GM18508 (cell line): ENCODE results near the gene FBLN1.
"Not testable (repeated sequence)": the region's sequence is repeated elsewhere in the genome, so short reads cannot be mapped to it uniquely, and the experiment has no call there.

ENCODE experiments used
- ATAC-seq: cut with Tn5 transposase; IDR thresholded peaks from one replicate; pipeline ENCODE4 v1.9.1; 2021; ENCODE audit warnings: moderate number of reproducible peaks; ENCODE audit not compliant: insufficient read depth, unreplicated experiment

FBLN1 gene

DNA sequence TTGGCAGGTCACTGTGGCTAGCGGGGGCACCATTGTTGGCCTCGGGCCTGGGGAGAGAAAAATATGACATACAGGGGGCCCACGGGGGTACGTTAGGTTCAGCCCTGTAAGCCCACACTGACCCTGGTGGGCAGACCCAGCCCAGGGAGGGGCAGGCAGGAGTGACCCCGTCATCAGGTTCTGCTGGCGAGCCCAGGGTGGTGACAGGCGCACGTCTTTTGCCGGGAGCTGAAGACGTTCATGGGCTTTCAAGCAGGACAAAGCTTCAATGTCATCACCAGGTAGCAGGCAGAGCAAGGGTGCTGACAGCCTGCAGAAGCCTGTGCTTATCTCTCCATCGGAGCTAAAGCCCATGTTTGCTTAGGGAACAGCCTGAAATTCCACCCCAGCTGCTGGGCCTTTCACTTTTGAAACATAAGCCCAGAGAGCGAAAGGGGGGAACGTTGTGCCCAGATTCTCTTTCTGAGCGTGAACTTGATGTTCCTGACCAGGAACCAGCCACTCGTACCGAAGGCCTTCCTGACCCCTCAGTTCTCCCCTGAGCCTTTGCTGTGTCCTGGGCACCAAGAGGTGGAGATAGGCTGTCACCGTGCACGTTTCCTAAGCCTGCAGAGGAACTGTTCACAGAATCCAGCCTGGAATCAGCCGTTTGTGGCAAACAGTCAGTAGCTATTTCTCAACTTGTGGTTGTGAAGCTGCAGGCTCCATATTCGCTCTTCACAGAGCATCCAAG lies 94.9 kb downstream of the FBLN1 start:
- no peak for ATAC-seq

DNA sequence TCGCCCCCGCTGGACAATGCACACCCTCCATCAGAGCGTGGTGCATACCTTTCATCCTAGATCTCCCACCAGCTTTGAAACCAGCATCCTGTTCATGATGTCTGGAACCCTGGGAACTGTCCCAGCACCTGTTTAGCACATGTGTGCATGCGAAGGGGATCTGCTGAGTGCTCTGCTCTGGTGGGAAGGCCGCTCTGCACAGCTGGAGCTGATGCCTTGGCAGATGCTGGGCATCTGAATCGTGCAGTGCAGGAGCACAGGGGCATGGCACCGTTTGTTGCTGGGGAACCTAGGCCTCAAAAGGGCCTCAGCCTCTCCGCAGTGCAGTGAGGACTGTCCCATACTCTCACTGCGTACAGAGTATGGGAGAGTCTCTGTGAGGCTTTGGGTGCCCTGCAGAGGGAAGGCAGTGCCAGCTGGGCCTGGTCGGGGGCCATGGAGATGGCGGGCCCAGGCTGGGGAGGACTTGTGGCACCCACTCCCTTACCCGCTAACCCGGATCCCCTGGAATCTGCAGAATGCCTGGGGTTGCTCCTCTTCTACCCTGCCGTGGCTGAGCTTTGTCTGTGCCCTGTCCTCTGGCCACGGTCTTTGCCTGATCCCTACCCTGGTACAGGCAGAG lies 96.0 kb downstream of the FBLN1 start:
- no peak for ATAC-seq

DNA sequence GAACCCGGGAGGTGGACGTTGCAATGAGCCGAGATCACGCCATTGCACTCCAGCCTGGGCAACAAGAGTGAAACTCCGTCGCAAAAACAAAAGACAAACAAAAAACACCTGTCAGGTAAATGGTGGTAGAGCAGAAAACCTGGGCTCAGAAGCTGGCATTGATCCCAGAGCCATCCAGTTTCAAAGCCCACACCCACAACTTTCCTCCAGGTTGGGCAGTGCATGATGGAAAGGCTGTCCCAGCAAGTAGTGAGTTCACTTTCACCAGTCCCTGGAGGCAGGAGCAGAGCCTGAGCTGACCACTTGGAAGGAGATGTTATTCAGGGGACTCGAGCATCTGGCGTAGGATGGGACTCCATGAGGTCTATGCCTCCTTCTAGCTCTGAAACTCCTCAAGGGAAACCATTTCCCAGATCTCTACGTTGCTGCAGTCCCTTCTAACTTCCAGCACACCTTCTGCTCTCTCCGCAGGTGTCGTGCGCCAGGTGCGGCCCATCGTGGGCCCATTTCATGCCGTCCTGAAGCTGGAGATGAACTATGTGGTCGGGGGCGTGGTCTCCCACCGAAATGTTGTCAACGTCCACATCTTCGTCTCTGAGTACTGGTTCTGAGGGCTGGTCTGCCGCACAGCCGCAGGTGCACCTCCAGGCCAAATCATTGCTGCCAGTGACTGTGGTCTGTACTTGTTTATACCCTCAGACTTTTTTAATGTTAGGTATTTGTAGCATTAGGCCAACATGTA lies 97.3 kb downstream of the FBLN1 start:
- ATAC-seq = no peak

DNA sequence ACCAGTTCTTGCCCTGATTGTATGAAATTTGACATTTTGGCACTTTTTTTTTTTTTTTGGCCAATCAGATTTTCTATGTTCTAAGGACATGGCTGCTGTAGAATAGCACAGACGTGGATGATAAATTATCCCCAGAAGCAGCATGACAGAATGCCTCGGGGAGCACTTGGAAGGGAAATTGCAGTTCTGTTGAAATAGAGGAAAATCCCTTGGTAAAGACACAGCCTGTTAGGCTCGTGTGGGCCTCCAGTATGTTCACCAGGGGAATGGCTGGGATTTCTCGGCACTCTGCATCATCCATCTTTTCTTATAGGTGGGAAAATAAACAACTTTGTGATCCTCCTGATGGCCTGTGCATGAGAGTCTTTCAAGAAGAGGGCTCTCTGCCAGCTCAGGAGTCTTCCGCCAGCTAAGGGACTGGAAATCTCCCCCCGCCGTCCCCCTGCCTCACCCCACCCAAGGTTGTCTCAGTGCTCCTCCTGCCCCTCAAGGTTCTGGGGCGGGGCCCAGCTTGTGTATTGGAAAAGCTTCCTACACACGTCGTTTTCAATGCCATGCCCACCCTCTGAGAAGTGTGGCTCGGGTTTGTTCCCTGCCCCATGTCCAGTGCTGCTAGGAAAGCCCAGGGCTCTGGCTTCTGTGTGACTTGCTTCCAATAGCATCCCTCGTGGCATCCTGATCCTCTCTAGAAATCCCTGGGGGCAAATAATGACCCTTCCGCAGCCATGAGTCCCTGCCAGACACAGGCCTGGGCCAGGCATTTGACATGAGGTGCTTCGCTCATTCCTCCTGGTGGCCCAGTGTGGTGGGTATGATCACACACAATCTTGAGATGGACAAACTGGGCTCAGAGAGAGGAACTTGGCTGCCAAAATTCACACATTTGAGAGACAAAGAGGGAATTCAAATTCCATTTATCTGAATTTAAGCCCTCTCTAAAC lies 98.4 kb downstream of the FBLN1 start:
- no peak for ATAC-seq

DNA sequence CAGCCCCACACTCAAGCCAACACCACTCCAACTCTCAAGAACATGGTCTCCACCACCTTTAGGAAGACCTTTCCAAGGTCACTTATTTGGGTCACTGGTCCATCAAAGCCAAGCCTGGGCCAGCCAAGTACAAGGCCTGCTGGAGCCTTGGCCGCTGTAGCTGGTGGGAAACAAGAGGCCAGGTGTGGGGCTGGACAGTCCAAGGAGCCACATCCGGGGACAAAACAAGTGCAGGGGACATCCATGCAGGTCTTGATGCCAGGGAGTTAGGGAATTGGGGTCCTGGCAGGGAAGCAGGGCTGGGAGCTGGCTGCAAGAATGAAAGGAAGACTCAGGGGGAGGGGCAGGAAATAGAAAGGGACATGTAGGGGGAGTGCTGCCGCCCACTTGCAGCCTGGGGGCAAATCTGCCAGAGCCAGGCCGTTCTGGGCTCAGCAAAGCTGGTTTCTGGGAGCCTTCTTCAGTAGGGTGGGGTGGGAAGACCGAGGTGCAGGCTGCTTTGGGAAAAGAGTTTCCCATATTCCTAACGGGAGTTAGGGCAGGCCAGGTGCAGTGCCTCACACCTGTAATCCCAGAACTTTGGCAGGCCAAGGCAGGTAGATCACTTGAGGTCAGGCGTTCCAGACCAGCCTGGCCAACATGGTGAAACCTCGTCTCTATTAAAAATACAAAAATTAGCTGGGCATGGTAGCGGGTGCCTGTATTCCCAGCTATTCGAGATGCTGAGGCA lies 99.5 kb downstream of the FBLN1 start:
- ATAC-seq = no peak

DNA sequence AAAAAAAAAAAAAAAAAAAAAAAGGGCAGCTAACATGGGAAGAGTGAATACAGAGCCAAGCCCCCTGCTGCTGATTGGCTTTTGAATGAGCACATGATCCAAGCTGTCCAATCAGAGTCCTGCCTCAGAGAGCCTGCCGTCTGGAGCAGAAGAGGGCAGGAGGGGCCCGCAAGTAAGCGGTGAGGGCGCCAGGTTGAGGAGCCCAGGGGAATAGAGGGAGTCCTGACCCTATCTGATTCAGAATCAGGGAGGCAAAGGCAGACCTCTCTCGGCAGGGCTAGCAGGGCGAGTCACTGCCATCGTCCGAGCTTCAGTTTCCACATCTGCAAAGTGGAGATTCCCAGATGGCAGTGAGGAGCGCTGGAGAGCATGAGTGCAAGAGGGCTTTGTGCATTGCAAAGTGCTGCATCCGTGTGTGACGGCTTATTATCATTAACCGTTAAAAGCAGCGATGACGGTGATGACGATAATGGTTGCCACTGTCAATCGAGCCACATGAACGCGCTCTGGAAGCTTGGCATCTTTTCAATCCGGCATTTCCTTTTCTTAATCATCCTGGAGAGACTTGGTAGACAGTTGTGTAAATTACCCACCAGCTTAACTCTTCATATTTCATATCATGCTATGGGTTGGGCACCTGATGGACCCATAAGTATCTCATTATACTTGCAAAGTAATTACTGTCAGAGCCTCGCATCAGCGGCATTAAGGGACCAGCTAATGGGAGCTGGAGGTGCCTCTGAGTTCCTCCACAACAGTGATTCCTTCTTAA lies 100.3 kb downstream of the FBLN1 start:
- ATAC-seq = no peak

DNA sequence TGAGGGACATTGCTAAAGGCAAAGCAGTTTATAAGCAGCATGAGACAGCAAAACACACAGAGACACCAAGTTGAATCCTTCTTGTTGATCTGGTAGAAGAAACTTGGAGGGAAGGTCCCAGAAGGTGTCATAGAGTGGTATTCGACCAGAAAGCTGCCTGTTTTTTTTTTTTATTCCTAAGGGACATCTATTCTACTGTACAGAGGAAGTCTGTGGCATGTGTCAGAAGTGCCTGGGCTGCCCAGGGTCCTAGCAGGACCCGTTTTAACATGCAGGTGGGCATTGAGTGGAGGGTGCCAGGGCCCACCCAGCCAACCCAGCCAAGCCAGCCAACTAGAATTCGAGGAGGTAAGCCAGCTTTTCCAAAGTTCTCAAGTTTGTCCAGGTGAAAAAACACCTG lies 100.9 kb downstream of the FBLN1 start:
- no peak for ATAC-seq

DNA sequence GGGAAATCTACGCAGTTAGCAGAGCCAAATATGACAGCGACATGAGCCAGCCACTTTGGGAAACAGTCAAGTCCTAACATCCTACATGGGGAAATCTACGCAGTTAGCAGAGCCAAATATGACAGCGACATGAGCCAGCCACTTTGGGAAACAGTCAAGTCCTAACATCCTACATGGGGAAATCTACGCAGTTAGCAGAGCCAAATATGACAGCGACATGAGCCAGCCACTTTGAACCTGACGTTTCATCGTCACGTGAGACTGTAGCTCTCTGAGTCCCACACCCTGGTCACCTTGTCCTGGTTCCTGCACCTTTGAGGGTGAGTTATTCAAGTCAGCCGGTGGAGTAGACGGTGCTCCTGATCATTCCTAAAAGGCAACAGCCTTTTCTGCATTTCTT lies 105.4 kb downstream of the FBLN1 start:
- not testable (repeated sequence) for ATAC-seq

DNA sequence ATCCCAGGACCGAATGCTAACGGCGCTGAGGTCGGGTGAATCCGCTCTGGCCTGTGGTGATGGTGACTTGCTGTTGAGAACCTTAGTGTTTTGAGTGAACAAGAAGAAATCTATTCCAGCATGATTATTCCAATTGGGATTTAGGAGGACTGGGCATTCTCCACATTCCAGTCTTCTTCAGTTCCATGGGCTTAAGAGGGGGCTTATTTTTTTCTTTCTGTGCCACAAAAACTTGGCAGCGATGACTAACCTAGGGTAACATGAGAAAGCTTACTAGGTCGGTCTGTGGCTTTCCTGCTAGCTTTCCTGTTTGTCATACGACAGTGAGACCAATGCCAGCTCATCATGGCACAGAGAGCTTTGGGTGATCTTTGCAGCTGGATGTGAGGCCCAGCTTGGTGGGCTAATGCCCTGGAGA lies 106.1 kb downstream of the FBLN1 start:
- no peak for ATAC-seq

DNA sequence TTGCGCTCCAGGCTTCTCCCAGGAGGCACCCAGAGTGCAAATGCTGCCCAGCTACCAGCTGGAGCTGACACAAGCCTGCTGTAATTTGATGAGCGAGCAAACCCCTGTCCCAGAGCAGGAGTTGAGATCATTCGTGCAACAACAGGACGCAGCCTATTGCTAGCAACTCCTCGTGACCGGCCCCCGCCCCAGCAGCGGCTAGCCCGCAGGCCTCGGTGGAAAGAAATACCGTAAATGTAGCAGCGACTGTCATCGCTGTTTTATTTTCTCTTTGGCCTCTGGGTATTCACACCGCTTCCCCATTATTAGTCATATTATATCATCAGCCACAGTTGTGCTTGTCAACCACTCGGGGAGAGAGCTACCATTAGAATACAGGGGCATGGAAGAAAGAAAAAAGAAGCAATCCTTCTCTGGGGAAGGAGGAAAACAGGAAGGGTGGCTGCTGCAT lies 109.8 kb downstream of the FBLN1 start:
- ATAC-seq = no peak

DNA sequence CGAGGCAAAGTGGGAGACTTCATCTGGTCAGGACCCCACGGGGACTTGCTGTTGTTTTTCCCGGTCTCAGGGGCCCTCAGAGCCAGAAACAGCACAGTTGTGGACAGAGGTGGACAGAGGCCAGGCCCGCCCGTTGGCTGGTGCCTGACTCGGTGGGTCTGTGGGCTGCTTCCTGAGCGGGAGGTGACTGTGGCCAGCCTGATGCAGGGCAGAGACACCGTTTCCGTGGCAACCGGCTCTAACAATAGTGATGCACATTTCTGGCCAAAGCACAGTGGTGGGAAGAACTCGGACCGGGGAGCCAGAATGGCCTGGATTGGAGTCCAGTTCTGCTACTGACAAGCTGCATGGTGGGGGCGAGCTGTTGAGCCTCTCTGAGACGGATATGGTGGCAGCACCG lies 110.3 kb downstream of the FBLN1 start:
- no peak for ATAC-seq

DNA sequence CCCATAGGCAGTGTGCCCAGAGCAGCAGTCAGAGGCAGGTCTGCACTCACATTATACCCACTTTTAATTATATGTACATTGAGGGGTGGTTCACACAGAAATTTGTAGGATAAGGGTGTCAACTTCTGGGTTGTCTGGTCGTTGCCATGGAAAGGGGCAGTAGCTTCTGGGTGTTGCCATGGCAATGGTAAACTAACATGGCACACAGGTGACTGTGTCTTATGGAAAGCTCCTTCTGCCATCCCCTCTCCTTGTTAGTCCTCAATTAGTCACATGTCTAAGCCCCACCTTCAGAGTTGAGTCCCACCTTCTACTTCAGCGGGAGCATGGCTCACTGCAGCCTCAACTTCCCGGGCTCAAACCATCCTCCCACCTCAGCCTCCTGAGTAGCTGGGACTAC lies 112.7 kb downstream of the FBLN1 start:
- no peak for ATAC-seq

DNA sequence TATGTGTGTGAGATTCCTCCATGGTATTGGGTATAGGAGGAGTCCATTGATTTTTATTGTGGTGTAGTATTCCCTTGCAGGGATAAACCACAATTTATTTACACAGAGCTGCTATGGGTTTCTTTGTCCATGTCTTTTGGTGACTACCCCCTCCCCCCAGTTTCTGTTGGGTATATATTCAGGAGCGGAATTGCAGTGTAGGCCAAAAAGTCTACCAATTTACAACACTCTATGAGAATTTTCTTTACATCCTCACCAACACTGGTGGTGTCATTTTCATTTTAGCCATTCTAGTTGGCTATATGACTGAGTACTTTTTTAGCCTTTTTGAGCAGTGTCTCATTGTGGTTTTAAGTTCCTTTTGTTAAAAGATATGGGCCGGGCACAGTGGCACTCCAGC lies 113.7 kb downstream of the FBLN1 start:
- ATAC-seq = no peak

DNA sequence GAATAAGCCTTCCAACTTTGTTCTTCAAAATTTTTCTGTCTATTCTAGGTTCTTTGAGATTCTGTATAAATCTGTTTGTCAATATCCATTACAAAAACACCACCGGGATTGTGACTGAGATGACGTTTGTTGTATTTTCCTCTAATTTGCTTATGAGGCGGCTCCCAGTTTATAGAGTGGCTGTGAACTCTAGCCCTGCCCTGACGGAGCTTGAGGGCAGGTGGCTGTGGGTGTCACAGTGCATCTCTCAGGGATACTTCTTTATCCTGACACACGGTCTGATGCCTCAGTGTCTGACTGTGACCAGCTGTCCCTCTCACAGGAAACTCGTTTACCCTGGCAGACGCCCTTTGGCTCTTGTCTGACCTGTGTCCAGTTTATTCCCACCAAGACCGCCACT lies 115.3 kb downstream of the FBLN1 start:
- ATAC-seq = no peak

DNA sequence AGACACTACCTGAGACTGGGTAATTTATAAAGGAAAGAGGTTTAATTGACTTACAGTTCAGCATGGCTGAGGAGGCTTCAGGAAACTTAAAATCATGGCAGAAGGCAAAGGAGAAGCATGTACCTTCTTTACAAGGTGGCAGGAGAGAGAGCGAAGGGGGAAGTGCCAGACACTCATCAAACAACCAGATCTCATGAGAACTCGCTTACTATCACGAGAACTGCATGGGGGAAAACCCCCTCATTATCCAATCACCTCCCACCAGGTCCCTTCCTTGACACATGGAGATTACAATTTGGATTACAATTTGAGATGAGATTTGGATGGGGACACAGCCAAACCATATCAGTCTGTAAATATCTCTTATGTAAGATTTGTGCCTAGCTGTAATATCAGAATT lies 118.0 kb downstream of the FBLN1 start:
- no peak for ATAC-seq

DNA sequence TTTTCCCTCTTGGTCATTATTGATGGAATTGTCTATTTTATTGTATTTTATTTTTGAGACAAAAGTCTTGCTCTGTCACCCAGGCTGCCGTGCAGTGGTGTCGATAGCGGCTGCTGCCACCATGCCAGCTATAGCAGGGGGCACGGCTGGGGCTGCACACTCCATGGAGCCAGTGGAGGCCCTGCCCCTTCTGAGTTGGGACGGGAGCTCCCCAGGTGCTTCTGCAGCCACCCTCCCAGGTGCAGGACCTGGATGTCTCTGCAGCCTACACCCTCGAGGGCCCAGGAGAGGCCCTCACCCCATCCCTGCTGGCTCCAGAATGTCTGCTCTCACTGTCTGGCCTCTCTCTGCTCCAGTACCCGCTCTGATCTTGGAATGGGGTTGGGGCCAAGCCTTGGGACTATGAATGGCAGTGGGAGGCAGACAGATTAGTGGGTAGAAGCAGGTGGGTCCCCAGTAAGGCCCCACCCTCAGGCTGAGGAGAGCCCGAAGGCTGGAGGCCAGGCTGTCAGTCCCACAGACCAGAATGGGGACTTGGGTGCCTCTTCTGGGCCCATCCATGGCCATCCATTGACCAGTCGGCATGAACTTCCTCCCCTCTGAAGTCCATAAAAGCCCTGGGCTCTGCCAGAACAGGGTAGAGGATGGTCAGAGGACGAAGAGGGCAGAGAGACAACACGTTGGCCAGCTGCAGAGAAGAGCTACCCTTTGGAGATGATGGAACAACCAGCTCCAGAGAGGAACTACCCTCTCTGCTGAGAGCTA lies 119.3 kb downstream of the FBLN1 start:
- no peak for ATAC-seq

DNA sequence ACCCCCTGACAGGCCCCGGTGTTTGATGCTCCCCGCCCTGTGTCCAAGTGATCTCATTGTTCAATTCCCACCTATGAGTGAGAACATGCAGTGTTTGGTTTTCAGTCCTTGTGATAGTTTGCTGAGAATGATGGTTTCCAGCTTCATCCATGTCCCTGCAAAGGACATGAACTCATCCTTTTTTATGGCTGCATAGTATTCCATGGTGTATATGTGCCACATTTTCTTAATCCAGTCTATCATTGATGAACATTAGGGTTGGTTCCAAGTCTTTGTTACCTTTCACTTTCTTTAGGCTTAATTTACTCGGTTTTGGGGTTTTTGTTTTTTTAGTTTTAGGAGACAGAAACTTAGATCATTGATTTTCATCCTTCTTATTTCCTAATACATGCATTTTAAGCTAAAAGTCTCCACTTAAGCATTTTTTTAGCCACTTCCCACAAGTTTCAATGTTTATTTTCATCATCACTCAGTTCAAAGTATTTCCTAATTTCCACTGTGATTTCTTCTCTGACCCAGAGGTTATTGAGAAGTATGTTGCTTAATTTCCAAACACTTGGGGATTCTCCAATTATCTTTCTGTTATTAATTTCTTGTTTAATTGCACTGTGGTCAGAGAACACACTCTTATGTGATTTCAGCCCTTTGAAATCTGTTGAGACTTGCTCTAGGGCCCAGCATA lies 120.9 kb downstream of the FBLN1 start:
- ATAC-seq = not testable (repeated sequence)

DNA sequence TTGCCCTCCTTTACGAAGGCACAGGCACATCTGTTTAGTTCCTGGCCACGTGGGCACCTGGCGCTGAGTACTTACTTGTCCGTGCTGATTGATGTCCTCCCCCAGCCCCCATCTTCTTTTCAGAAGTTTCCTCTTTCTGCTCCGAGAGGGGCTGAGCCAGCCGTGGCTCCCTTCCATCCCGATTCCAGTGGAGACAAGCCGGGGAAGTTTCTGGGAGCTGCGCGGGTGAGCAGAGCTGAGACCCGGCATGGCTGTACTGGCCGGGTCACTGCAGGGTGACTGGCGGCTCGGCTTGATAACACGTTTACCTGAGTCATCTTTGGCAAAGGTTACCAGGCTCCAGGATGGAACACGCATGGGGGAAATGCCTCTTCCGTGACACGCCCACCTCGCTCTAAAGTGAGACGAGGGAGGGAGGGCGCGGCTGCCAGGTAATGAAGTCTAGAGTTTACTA lies 123.5 kb downstream of the FBLN1 start:
- ATAC-seq = no peak
